Measurements from ENCODE around the gene KRTAP29-1. TPM values are rescaled to one million over a fixed set of nuclear protein-coding genes. Genes with fewer than 3 reads are reported as not detected.
"Not testable (repeated sequence)": the region's sequence is repeated elsewhere in the genome, so short reads cannot be mapped to it uniquely, and the experiment has no call there.

The KRTAP29-1 gene
- total RNA-seq, 2 experiments from 2014 or later = not detected

DNA sequence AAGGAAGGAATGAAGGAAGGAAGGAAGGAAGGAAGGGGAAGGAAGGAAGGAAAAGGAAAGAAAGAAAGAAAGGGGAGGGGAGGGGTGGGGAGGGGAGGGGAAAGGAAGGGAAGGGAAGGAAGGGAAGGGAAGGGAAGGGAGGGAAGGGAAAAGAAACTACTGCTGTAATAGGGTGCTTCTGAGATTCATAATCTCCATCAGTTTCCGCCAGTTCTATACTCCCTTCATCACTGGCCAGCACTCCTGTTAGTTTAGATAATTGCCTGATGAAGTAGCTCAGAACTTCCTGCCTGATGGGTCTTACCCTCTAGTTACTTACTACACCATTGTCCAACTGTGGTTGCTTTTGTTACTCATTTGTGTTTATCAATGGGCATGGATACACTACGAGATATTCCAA is 39.4 kb downstream of the KRTAP29-1 start:
- Histone ChIP-seq H3K36me3 (ENCODE audit: insufficient read depth, low read length) (no peaks in the 10 kb centered on the region), H3K27ac (ENCODE audit: low read depth in 1 of 2, low read length in 2 of 2) (no peak overlapping the region), H3K9me3 (ENCODE audit: control insufficient read depth in 1 of 2, insufficient read depth in 1 of 2, low read length in 2 of 2) (no peaks in the 10 kb centered on the region), H3K27me3 (ENCODE audit: control insufficient read depth in 1 of 2, insufficient read depth in 2 of 2, low read length in 2 of 2) (no peaks in the 10 kb centered on the region), H3K4me3 (ENCODE audit: low read length) (no peak overlapping the region), H3K4me1 (ENCODE audit: insufficient read depth, low read length) (no peaks in the 10 kb centered on the region)
- Mint-ChIP-seq H3K4me3 (no peak overlapping the region), H3K9me3 (no peaks in the 10 kb centered on the region), H3K36me3 (ENCODE audit: low read depth) (no peaks in the 10 kb centered on the region), H3K4me1 (ENCODE audit: low read depth) (peaks cover 31% of the 10 kb centered on the region), H3K27me3 (peaks cover 14% of the 10 kb centered on the region), H3K27ac (no peak overlapping the region)
- POLR2A ChIA-PET = interaction anchor here (1.0 kb wide), 1 partner anchor 45 kb away, joined by 4 read pairs; the partner anchor contains the start of gene KRTAP16-1
- no peak for DNase-seq
- CTCF ChIA-PET = no interaction called here
- TF ChIP-seq, protein P1, sequence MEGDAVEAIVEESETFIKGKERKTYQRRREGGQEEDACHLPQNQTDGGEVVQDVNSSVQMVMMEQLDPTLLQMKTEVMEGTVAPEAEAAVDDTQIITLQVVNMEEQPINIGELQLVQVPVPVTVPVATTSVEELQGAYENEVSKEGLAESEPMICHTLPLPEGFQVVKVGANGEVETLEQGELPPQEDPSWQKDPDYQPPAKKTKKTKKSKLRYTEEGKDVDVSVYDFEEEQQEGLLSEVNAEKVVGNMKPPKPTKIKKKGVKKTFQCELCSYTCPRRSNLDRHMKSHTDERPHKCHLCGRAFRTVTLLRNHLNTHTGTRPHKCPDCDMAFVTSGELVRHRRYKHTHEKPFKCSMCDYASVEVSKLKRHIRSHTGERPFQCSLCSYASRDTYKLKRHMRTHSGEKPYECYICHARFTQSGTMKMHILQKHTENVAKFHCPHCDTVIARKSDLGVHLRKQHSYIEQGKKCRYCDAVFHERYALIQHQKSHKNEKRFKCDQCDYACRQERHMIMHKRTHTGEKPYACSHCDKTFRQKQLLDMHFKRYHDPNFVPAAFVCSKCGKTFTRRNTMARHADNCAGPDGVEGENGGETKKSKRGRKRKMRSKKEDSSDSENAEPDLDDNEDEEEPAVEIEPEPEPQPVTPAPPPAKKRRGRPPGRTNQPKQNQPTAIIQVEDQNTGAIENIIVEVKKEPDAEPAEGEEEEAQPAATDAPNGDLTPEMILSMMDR (IDR thresholded peaks at IDR 0.05) = no peak
- no peak for ATAC-seq (ENCODE audit: poor library complexity)
- intact Hi-C loops (cut with DNase I, micrococcal nuclease) = no loop called here

DNA sequence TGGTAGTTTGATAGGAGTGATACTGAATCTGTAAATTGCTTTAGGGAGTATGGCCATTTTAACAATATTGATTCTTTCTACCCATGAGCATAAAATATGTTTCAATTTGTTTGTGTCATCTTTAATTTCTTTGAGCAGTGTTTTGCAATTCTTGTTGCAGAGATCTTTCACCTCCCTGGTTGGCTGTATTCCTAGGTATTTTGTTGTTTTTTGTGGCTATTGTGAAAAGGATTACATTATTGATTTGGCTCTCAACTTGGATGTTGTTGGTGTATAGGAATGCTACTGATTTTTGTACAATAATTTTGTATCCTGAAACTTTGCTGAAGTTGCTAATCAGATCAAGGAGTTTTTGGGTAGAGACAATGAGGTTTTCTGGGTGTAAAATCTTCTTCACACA is 44.2 kb downstream of the KRTAP29-1 start:
- intact Hi-C loops (cut with DNase I, micrococcal nuclease) = no loop called here
- Histone ChIP-seq H3K27ac (ENCODE audit: low read depth in 1 of 2, low read length in 2 of 2) (no peak overlapping the region), H3K27me3 (ENCODE audit: control insufficient read depth in 1 of 2, insufficient read depth in 2 of 2, low read length in 2 of 2) (no peaks in the 10 kb centered on the region), H3K36me3 (ENCODE audit: insufficient read depth, low read length) (no peaks in the 10 kb centered on the region), H3K4me1 (ENCODE audit: insufficient read depth, low read length) (no peaks in the 10 kb centered on the region), H3K4me3 (ENCODE audit: low read length) (no peak overlapping the region), H3K9me3 (ENCODE audit: control insufficient read depth in 1 of 2, insufficient read depth in 1 of 2, low read length in 2 of 2) (no peaks in the 10 kb centered on the region)
- Mint-ChIP-seq H3K4me3 (no peak overlapping the region), H3K9me3 (no peaks in the 10 kb centered on the region), H3K36me3 (ENCODE audit: low read depth) (no peaks in the 10 kb centered on the region), H3K27ac (no peak overlapping the region), H3K4me1 (ENCODE audit: low read depth) (peaks cover 28% of the 10 kb centered on the region), H3K27me3 (peaks cover 15% of the 10 kb centered on the region)
- DNase-seq (no peak), ATAC-seq (ENCODE audit: poor library complexity) (no peak)
- POLR2A ChIA-PET = no interaction called here
- TF ChIP-seq, protein P1 (IDR thresholded peaks at IDR 0.05) = no peak
- CTCF ChIA-PET = no interaction called here

DNA sequence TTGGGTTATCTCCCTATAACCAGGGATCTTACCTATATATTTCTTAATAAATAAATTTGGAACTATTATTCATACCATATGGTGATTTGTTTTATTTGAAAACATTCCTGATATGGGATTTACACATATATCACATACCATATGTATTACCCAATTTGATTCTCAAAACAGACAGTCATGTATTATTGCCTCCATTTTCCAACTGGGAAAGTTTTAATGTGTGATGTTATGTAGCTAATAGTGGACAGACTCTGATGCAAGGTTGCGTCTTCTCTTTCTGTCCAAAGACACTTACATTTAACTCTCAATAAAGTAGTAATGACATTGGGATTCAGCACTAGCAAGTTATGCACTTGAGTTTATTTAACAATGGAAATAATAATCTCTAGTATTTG is 46.4 kb downstream of the KRTAP29-1 start:
- H3K27me3 Mint-ChIP-seq = peaks cover 24% of the 10 kb centered on the region
- ChIA-PET POLR2A (no interaction called here), CTCF (interaction anchor here (0.9 kb wide), 1 partner anchor 30 kb away, joined by 3 read pairs; no protein-coding TSS in a partner anchor)
- intact Hi-C loops (cut with DNase I, micrococcal nuclease) = no loop called here
- TF ChIP-seq, protein P1 (IDR thresholded peaks at IDR 0.05) = no peak
- H3K4me1 Mint-ChIP-seq (ENCODE audit: low read depth) = peaks cover 14% of the 10 kb centered on the region
- Histone ChIP-seq H3K4me3 (ENCODE audit: low read length) (no peak overlapping the region), H3K9me3 (ENCODE audit: control insufficient read depth in 1 of 2, insufficient read depth in 1 of 2, low read length in 2 of 2) (no peaks in the 10 kb centered on the region), H3K27ac (ENCODE audit: low read depth in 1 of 2, low read length in 2 of 2) (no peak overlapping the region), H3K27me3 (ENCODE audit: control insufficient read depth in 1 of 2, insufficient read depth in 2 of 2, low read length in 2 of 2) (no peaks in the 10 kb centered on the region), H3K36me3 (ENCODE audit: insufficient read depth, low read length) (no peaks in the 10 kb centered on the region), H3K4me1 (ENCODE audit: insufficient read depth, low read length) (no peaks in the 10 kb centered on the region)
- H3K4me3 Mint-ChIP-seq = no peak overlapping the region
- H3K27ac Mint-ChIP-seq = no peak overlapping the region
- DNase-seq (no peak), ATAC-seq (ENCODE audit: poor library complexity) (no peak)
- H3K9me3 Mint-ChIP-seq = no peaks in the 10 kb centered on the region
- H3K36me3 Mint-ChIP-seq (ENCODE audit: low read depth) = no peaks in the 10 kb centered on the region

DNA sequence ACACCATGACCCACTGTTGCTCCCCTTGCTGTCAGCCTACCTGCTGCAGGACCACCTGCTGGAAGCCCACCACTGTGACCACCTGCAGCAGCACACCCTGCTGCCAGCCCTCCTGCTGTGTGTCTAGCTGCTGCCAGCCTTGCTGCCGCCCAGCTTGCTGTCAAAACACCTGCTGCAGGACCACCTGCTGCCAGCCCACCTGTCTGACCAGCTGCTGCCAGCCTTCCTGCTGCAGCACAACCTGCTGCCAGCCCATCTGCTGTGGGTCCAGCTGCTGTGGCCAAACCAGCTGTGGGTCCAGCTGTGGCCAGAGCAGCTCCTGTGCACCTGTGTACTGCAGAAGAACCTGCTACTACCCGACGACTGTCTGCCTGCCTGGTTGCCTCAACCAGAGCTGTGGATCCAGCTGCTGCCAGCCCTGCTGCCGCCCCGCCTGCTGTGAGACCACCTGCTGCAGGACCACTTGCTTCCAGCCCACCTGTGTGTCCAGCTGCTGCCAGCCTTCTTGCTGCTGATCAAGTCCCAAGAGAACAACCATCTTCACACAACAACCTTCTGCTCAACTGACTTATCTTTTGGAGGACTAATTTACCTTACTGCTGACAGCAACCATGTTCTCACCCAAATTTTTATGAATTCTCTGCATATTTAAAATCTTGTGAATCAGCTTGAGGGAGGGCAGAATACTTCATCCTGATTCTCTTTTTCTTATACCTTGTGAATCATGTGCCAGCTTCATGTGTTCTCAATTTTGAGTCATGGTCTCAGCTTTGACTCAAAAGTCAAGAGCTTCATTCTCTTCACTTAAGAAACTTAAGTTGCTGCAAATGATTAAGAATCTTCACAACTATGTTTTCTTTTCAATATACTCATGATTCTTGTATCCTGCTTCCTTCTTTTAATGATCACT is 47.0 kb downstream of the KRTAP29-1 start, which contains the start of gene KRTAP9-9:
TSS of gene KRTAP9-9 (plus strand) at position 4 of the 910 bp plus-strand sequence.
- CTCF ChIA-PET = interaction anchor here (0.9 kb wide), 1 partner anchor 31 kb away, joined by 3 read pairs; no protein-coding TSS in a partner anchor
- intact Hi-C loops (cut with DNase I, micrococcal nuclease); POLR2A ChIA-PET; ATAC-seq (ENCODE audit: poor library complexity); H3K9me3 ChIP-seq (ENCODE audit: control insufficient read depth in 1 of 2, insufficient read depth in 1 of 2, low read length in 2 of 2); H3K27me3 ChIP-seq (ENCODE audit: control insufficient read depth in 1 of 2, insufficient read depth in 2 of 2, low read length in 2 of 2); H3K4me1 ChIP-seq (ENCODE audit: insufficient read depth, low read length); H3K9me3 Mint-ChIP-seq; H3K4me3 Mint-ChIP-seq; H3K4me1 Mint-ChIP-seq (ENCODE audit: low read depth); H3K27ac ChIP-seq (ENCODE audit: low read depth in 1 of 2, low read length in 2 of 2); H3K36me3 ChIP-seq (ENCODE audit: insufficient read depth, low read length); H3K4me3 ChIP-seq (ENCODE audit: low read length); H3K36me3 Mint-ChIP-seq (ENCODE audit: low read depth); DNase-seq; H3K27ac Mint-ChIP-seq: not testable (repeated sequence)
- H3K27me3 Mint-ChIP-seq = peaks cover 24% of the 10 kb centered on the region
